OCI-LY7 (cell line): ENCODE data around the gene KLHL22.

ENCODE experiments used
- CTCF ChIP-seq: fragments of 200-600 bp; sonication (generic); conservative IDR thresholded peaks from 2 replicates; pipeline ENCODE4 v1.5.1; 2014; ENCODE audit warnings: mild to moderate bottlenecking, antibody characterized with exemption, low read length, moderate library complexity, mixed read lengths
- EZH2phosphoT487 ChIP-seq: fragments of 200-600 bp; sonication (generic); IDR thresholded peaks from 2 replicates; pipeline ENCODE4 v1.6.1; 2018; ENCODE audit warnings: low read depth, borderline replicate concordance, mild to moderate bottlenecking, mixed run types, antibody characterized with exemption, low read length, moderate library complexity, mixed read lengths

DNA sequence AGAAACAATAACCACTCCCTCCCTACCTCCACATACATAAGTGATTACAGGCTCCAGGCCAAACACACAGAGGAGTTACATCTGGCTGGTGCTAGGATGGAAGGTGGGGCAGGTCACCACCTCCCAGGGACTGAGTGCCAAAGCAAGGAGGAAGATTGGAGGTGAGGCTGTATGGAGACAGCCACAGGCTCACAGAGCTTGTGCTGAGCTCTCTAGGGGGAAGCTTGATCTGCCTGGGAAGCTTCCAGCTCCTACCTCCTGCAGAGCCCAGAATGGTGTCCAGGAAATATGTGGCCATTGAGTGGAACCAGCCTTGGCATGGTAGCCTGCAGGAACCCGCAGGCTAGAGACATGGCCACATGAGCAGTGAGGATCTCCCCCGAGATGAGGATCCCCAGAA, 8.2 kb upstream of the KLHL22 start:
- TF ChIP-seq CTCF, result no peak
- TF ChIP-seq EZH2phosphoT487, result no peak
